Measurements from ENCODE around the gene FOXD2.
A peak's percentile ranks its signal among the peaks of the same experiment; 100 is the strongest.
"Not testable (repeated sequence)": the region's sequence is repeated elsewhere in the genome, so short reads cannot be mapped to it uniquely, and the experiment has no call there.

The FOXD2 gene

DNA sequence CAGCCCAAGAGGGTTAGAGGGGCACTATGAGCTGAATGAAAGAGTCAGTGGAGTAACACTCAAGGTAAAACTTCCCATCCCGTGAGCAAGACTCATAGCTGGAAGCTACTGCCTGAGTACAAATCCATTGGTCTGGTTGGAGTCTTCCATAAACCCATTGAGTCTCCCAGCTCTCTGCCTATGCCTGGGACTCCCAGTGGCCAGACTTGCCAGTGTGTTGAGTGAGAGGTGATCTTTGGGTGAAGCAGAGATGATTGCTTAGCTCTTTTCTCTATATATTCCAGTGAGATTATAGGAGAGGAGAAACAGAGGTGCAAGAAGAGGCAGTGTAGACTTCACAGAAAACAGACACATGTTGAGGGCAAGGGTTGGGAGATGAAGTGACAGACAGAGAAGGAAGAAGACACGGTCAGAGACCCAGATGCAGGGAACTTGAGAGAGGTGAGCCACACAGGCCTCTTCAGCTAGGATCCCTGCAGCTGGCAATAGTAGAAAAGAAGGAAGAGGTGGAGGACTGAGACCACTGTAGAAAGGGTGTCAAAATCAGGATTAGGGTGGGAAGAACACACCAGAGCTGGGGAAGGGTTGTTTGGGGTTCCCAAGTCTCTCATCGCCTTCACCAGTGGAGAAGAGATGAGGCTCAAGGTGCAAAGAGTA is 3.7 kb downstream of the FOXD2 start:
- no peaks in the 10 kb centered on the region for H3K9me3 Mint-ChIP-seq

DNA sequence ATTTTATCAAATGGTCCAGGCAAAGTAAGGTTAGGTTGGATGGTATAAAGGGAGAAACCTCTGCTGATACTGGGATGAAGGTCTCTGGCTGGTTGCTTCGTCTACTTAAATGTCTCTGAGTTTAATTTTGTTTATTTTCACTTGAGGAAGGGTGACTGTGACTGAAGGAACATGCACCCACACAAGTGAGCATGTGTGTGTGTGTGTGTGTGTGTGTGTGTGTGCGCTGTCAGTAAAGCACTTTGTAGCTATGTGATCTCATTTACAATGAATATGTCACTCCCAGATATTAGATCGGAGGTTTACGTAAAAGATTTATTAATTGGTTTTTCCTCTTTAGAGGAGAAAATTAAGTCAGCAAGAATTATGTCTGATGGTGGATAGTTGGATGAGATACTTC is 4.4 kb downstream of the FOXD2 start:
- Mint-ChIP-seq H3K27ac (no peak overlapping the region), H3K4me3 (no peak overlapping the region), H3K9me3 (no peaks in the 10 kb centered on the region), H3K27me3 (peaks cover 2% of the 10 kb centered on the region), H3K4me1 (ENCODE audit: low read depth) (peaks cover 23% of the 10 kb centered on the region), H3K36me3 (ENCODE audit: low read depth) (no peaks in the 10 kb centered on the region)
- no peak for DNase-seq

More for the DNA sequence above, 3.7 kb downstream of the FOXD2 start:
- Mint-ChIP-seq H3K4me1 (ENCODE audit: low read depth) (peaks cover 27% of the 10 kb centered on the region), H3K4me3 (no peak overlapping the region), H3K27me3 (peaks cover 4% of the 10 kb centered on the region), H3K36me3 (ENCODE audit: low read depth) (peaks cover 1% of the 10 kb centered on the region), H3K27ac (no peak overlapping the region)
- no peak for DNase-seq

DNA sequence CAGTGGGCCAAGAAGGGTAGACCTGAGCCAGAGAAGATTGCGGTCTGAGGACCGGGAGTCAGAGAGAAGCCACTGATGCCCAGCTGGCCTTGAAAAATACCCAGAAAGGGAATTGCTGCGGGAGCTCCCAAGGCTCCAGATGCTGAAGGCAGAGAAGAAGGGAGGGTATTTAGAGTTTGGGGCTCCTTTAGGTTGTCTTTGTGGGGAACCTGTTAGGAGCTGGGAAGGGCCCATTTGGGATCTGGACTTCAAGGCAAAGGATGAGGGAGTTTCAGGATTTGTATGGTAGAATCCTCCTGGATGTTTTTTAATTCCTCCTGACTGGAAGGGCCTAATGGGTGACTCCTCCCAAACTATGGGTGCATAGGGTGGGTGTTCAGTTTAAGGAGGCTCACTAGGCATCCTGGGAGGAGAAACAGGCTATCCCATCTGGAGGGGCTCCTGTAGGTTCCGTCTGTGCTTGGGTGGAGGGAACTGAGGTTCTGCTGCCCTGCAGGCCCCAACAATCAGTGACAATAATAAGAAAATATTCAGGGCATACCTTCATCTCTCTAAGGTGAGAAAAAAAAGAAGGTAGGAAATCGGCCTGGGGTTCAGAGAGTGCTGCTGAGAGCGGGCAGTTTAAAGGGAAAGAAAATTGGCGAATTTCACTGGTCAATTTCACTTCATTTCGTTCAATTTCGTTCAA is 5.1 kb downstream of the FOXD2 start:
- Mint-ChIP-seq H3K36me3 (ENCODE audit: low read depth) (no peaks in the 10 kb centered on the region), H3K27ac (no peak overlapping the region), H3K4me3 (no peak overlapping the region), H3K4me1 (ENCODE audit: low read depth) (peaks cover 23% of the 10 kb centered on the region), H3K27me3 (peaks cover 5% of the 10 kb centered on the region), H3K9me3 (no peaks in the 10 kb centered on the region)
- no peak for DNase-seq

DNA sequence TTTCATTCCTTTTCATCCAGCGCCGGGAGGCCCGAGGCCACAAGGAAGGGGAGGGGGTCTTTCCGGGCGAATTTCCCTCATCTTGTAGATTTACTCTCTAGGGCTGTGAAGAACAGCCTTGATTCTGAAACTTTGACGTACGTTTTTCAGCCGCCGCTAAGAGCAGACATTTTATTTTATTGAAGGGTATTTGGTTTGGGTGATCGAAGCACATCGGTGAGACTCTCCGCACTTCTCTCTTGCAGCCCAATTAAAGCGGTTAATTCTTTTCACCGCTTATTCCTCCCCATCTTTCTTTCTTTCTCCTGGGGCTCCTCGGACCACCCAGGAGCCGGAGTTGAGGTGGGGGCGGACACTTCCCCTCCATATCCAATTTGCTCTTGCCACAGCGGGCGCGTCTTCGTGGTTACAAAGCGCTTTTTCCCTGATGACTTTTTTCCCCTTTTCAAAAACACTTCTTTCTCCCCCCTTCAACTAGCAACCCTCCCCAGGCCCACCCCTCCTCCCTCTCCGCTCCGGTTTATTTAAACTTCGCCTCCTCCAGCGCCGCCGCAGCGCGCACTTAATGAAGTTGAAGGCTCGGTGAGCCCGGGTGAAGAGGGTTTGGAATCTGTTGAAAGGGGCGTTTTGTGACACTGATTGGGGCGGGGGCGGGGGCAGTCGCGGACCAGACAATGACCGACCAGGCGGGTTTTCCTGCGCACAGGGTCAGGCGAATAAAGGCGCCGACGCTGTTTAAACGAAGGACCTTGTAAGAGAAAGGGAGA is 5.9 kb downstream of the FOXD2 start:
- Mint-ChIP-seq H3K9me3 (no peaks in the 10 kb centered on the region), H3K36me3 (ENCODE audit: low read depth) (no peaks in the 10 kb centered on the region), H3K27ac (peak overlapping the region; percentile 66), H3K27me3 (peaks cover 10% of the 10 kb centered on the region), H3K4me3 (peak overlapping the region; percentile 63), H3K4me1 (ENCODE audit: low read depth) (peaks cover 21% of the 10 kb centered on the region)
- no peak for DNase-seq

DNA sequence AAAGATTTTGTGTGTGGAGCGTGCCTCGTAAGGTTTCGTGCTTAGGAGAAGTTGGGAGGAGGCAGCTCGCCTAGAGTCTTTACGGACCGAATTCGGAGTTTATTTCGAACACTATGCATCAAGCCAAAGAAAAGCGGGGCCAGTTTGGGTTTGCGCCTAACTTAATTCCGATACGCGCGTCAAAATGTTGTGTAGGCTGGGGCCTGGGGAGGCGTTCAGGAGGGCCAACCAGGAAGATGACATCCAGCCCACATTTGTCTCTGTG is 6.4 kb downstream of the FOXD2 start:
- Mint-ChIP-seq H3K4me3 (peak overlapping the region; percentile 63), H3K27ac (peak overlapping the region; percentile 66), H3K4me1 (ENCODE audit: low read depth) (peaks cover 21% of the 10 kb centered on the region), H3K36me3 (ENCODE audit: low read depth) (no peaks in the 10 kb centered on the region), H3K27me3 (peaks cover 15% of the 10 kb centered on the region), H3K9me3 (no peaks in the 10 kb centered on the region)
- DNase-seq: no peak

DNA sequence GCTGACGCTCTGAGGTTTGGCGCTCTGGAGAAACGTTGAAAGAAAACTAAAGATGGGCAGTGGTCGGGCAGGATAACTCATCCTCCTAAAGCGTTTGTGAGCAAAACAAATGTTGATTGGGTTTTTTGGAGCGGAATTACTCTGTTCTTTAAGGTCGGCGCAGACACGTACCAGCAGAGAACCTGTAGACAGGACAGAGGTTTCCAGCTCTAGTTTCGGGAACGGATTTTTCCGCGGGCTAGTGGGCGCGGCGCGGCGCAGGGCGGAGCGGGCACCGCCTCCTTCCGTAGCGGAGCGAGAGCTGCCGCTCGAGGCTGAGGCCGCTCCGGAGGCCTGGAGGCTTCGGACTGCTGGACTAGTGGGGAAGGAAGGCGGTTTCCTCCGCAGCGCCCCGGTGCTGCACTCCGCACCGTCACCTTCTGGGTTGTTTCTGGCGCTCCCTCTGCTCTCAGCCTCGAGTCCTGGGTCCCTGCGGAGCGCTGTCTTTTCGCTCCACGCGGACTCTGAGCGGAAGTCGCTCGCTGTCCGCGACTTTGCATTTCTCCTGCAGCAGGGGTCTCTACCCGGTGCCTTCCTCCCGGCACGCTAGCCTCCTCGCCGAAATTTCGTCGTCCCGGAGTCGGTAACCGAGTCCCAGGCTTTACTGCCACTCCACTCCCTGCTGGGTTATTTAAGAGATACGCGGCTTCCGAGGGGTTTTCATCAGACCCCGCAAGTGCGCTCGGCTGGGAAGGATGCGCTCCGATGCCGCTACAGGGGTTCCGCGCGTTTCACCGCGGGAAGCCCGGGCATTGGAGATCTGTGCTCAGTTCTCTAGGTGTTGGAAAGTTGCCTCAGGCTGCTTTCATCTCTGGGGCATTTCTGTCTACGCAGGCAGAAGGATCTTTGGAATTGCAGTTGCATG is 7.0 kb downstream of the FOXD2 start:
- Mint-ChIP-seq H3K27ac (peak overlapping the region; percentile 66), H3K4me3 (peak overlapping the region; percentile 63), H3K36me3 (ENCODE audit: low read depth) (no peaks in the 10 kb centered on the region), H3K9me3 (no peaks in the 10 kb centered on the region), H3K27me3 (peaks cover 21% of the 10 kb centered on the region), H3K4me1 (ENCODE audit: low read depth) (peaks cover 21% of the 10 kb centered on the region)
- peak; percentile 63 for DNase-seq

DNA sequence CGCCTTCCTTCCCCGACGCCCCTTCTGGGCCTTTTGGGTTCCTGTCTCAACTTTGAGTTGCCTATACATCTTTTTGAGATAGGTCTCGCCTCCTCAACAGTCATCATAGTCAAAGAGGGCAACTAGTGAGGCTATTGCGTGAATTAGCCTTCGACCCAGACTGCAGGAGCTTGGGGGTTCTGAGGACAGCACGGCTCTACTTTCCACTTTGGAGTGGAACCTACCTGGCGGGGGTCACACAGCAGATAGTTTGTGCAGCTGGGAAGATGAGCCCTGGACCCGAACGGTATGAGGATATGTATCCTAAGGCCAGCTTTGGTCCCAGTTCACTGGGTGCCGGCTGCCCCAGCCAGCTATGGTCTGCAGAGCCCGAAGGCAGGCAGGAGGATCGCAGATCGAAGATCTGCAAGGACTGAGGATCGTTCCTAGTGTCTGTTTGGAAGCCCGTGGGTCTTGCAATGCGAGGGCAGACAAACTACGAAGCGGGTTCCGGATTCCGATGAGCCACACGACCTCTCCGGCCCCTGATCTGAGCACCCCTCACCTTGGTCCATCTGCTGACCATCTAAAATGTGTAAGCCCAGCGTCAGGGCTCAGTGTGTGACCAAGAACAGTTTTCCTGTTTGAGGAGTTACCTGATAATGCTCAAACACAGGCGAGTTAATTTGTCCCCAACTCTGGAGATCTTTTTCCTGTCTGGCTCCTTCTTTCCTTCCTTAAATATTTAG is 8.1 kb downstream of the FOXD2 start:
- DNase-seq: no peak
- Mint-ChIP-seq H3K36me3 (ENCODE audit: low read depth) (no peaks in the 10 kb centered on the region), H3K27ac (no peak overlapping the region), H3K4me1 (ENCODE audit: low read depth) (peaks cover 21% of the 10 kb centered on the region), H3K4me3 (no peak overlapping the region), H3K27me3 (peaks cover 32% of the 10 kb centered on the region), H3K9me3 (no peaks in the 10 kb centered on the region)

DNA sequence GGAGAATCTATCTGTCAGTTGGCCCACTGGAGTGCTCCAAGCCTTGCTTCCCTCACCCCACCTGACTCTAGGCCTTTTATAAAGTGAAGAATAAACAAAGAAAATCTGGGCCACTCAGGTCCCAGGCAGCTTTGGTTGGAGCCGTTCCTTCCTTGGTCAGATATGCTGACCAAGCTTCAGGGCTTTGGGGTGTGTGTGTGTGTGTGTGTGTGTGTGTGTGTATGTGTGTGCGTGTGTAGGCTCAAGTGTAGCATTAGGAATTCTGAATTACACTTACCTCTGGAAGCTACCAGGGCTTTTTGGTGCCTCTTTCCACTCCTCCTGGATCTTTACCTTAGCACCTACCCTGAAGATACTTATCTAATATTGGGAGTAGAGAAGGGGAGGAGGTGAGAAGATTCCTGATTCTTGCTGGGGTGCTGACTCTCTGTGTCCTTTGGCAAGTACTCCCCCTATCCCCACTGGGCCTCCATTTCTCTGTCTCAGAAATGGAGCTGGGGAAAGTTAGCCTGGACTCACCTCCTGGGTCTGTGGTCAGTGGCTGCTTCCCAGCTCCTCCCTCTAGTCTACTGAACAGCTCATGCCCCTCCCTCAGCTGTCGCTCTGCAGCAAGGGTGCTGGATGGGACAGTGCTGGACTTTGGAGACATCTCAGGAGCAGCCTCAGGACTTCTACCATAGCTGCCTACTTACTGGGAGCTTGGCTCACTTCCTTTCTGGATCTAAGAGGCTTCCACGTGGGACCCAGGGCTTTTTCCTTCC is 10.8 kb downstream of the FOXD2 start:
- Mint-ChIP-seq H3K36me3 (ENCODE audit: low read depth) (no peaks in the 10 kb centered on the region), H3K27ac (no peak overlapping the region), H3K9me3 (no peaks in the 10 kb centered on the region), H3K4me3 (no peak overlapping the region), H3K27me3 (peaks cover 56% of the 10 kb centered on the region), H3K4me1 (ENCODE audit: low read depth) (peaks cover 18% of the 10 kb centered on the region)
- DNase-seq: no peak

DNA sequence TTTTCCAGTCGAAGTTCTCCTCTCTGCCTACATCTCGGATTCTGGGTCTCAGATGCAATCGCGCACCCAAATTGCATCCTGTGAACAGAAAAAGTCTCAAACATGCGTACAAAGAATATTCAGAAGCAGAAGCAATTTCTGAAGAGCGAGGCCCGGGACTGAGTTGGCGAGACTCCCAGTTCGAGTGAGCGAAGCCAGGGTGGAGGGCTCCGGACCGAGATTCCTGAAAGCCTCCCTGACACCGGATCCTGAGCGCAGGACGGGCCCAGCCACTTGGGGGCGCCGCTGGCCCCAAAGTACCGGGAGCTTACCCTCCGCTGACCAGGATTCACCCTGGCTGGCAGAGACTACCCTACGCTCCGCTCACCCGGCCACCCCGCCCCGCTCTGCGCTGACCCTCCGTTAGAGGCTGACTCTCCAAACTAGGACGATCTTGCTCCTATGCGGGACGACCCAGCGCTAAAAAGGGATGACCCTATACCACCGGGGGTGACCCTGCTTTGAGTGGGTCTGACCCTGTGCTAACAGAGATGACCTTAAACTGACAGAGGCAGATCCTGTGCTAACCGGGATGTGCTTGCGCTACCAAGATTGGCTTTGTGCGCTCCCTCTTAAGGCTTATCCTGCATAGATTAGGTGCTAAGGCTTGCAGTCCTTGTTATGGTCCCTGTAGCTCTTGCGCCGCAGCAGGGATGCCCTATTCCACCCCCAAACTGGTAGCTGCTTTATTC is 12.1 kb downstream of the FOXD2 start:
- Mint-ChIP-seq H3K27ac (no peak overlapping the region), H3K27me3 (peaks cover 63% of the 10 kb centered on the region)

DNA sequence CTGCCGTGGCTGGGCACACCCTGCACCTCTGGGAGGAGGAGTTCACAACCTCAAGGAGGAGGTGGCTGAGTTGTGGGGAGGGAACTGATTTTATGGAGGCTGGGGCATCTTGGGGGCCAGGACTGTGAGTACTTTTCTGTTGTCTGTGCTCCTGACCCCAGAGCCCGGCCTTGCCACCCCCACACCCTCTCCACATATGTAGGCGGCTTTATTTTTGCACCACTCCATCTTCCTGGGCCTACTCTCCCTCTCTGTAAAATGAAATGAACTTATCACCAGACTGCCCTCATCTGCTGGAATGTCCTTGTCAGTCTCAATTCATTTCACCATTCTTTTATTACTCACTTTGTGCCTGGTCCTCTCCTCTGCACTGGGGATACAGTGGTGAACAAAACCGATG is 12.8 kb downstream of the FOXD2 start:
- Mint-ChIP-seq H3K4me1 (ENCODE audit: low read depth) (peaks cover 2% of the 10 kb centered on the region), H3K4me3 (no peak overlapping the region), H3K9me3 (no peaks in the 10 kb centered on the region), H3K36me3 (ENCODE audit: low read depth) (no peaks in the 10 kb centered on the region), H3K27ac (no peak overlapping the region), H3K27me3 (peaks cover 68% of the 10 kb centered on the region)
- DNase-seq: no peak

More for the DNA sequence above, 12.1 kb downstream of the FOXD2 start:
- no peak for DNase-seq
- no peaks in the 10 kb centered on the region for H3K9me3 Mint-ChIP-seq
- no peaks in the 10 kb centered on the region for H3K36me3 Mint-ChIP-seq (ENCODE audit: low read depth)
- no peak overlapping the region for H3K4me3 Mint-ChIP-seq
- H3K4me1 Mint-ChIP-seq (ENCODE audit: low read depth): peaks cover 8% of the 10 kb centered on the region

DNA sequence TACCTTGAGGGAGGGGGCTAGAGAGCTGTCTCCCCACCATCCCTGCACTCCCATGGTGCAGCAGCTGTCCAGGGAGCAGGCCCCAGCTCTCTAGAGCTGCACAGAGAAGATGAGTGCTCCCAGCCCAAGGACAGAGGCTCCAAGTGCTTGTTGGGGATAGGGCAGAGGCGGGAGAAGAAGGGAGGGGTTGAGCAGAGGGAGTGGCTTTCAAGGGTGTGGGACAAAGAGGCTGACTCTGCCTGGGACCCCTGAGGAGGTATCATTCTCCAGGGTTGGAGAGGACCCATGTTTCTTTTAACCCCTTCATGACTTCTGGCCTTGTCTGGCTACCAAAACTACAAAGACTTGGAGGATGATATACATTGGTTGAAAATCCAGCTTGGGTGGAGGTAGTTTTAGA is 14.6 kb downstream of the FOXD2 start:
- Mint-ChIP-seq H3K27me3 (peaks cover 81% of the 10 kb centered on the region), H3K9me3 (no peaks in the 10 kb centered on the region), H3K27ac (no peak overlapping the region), H3K4me1 (ENCODE audit: low read depth) (no peaks in the 10 kb centered on the region), H3K36me3 (ENCODE audit: low read depth) (no peaks in the 10 kb centered on the region), H3K4me3 (no peak overlapping the region)
- DNase-seq: no peak

DNA sequence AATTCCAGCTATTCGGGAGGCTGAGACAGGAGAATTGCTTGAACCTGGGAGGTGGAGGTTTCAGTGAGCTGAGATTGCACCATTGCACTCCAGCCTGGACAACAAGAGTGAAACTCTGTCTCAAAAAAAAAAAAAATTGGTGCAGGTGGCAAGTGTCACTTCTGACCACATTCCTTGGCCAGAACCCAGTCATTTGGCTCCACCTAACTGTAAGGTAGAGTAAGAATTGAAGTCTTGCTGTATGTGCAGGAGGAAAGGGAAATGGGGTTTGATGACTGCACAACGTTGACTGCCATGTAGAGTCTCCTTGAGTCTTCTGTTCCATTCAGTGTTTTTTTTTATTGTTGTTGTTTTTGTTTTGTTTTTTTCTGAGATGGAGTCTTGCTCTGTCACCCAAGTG is 16.1 kb downstream of the FOXD2 start:
- peaks cover 80% of the 10 kb centered on the region for H3K27me3 Mint-ChIP-seq

DNA sequence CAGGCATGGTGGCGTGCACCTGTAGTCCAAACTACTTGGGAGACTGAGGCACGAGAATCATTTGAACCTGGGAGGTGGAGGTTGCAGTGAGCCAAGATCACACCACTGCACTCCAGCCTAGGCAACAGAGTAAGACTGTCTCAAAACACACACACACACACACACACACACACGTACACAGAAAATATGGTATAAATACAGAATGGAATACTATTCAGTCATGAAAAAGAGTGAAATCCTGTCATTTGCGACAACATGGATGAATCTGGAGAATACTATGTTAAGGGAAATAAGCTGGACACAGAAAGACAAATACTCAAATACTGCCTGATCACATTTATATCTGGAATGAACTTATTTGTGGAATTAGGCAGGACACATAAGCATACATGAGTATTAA is 18.4 kb downstream of the FOXD2 start:
- peaks cover 79% of the 10 kb centered on the region for H3K27me3 Mint-ChIP-seq

More for the DNA sequence above, 16.1 kb downstream of the FOXD2 start:
- not testable (repeated sequence) for H3K4me3 Mint-ChIP-seq; H3K9me3 Mint-ChIP-seq; DNase-seq; H3K4me1 Mint-ChIP-seq (ENCODE audit: low read depth); H3K27ac Mint-ChIP-seq; H3K36me3 Mint-ChIP-seq (ENCODE audit: low read depth)

More for the DNA sequence above, 18.4 kb downstream of the FOXD2 start:
- no peaks in the 10 kb centered on the region for H3K4me1 Mint-ChIP-seq (ENCODE audit: low read depth)
- no peaks in the 10 kb centered on the region for H3K9me3 Mint-ChIP-seq
- no peak for DNase-seq
- no peak overlapping the region for H3K27ac Mint-ChIP-seq
- no peaks in the 10 kb centered on the region for H3K36me3 Mint-ChIP-seq (ENCODE audit: low read depth)
- H3K4me3 Mint-ChIP-seq: no peak overlapping the region
